ENCODE data around the gene SORBS1.

- TF ChIP-seq CTCF (IDR thresholded peaks at IDR 0.05) (no peak), POLR2A (IDR thresholded peaks at IDR 0.05) (no peak)
Observed at GRCh38 chr10:95315509-95315908, 245.7 kb downstream of the SORBS1 start.
